HG03196 (cell line): Measurements from ENCODE around the gene PPP1R1C.
"Not testable (repeated sequence)": the region's sequence is repeated elsewhere in the genome, so short reads cannot be mapped to it uniquely, and the experiment has no call there.

ENCODE experiments used
- ATAC-seq: cut with Tn5 transposase; IDR thresholded peaks from one replicate; pipeline ENCODE4 v1.9.1; 2021; ENCODE audit not compliant: unreplicated experiment

Gene PPP1R1C

GRCh38 chr2:182014284-182014683 is 28.6 kb downstream of the PPP1R1C start:
- no peak for ATAC-seq

GRCh38 chr2:182015334-182016109 is 29.9 kb downstream of the PPP1R1C start:
- ATAC-seq: no peak

DNA sequence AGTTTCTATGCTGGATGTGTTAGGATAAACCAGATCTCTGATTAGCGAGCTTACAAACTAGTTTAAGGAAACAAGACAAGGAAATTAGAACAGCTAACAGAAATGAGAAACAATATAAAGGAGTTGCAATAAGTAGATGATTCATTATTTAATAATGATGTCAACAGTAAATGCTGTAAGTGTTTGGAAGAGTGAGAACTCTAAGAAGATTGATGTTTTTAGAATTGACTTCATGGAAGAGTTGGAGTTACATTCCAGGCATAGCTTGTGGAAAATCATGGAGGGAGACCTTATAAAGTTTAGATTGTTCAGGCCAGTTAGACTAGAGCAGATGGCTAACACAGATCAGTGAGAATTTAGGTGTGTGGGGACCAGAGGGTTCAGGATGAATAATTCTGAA is 32.6 kb downstream of the PPP1R1C start:
- no peak for ATAC-seq

DNA sequence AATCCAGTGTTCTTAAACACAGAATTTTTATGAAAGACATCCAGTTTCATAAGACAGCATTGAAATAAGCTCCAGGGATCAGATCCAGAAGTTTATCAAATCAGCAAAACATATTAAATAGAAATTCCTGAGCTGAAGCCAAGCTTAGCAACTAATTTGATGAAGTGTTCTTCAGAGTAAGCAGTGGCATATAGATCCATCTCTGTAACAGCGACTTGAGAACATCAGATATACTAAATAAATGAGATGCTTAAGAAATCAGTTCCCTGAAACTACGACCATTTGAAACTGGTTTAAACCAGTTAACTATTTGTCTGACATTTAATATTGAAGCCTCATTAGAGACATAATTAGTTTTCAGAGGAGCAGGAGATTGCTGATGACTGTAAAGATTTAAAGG is 34.1 kb downstream of the PPP1R1C start:
- no peak for ATAC-seq

GRCh38 chr2:182020286-182021070 is 34.8 kb downstream of the PPP1R1C start:
- no peak for ATAC-seq

DNA sequence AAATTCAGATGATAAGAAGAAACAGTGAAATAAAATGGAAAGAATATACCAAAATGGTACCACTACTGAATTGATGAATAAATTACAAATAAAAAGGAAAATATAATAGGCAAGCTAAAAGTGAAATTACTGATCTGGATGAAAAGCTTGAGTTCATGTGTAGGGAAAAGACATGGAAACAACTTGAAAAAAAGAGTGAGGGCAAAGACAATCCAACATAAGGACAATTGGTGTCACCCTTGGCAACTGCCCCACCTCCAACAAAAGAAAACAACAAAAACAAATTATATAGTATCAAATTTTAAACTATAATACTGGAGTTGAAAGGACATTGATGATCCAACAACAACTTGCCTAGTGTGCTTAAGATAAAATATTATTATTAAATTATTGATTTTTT is 37.6 kb downstream of the PPP1R1C start:
- no peak for ATAC-seq

DNA sequence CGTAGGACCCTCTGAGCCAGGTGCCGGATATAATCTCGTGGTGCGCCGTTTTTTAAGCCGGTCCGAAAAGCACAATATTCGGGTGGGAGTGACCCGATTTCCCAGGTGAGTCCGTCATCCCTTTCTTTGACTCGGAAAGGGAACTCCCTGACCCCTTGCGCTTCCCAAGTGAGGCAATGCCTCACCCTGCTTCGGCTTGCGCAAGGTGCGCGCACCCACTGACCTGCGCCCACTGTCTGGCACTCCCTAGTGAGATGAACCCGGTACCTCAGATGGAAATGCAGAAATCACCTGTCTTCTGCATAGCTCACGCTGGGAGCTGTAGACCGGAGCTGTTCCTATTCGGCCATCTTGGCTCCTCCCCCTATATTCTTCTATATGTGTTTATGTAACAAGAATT is 45.2 kb downstream of the PPP1R1C start:
- ATAC-seq: not testable (repeated sequence)

GRCh38 chr2:182031956-182032355 is 46.3 kb downstream of the PPP1R1C start:
- no peak for ATAC-seq

- ATAC-seq: no peak
These were observed 47.8 kb downstream of the PPP1R1C start for GRCh38 chr2:182033449-182033848.

DNA sequence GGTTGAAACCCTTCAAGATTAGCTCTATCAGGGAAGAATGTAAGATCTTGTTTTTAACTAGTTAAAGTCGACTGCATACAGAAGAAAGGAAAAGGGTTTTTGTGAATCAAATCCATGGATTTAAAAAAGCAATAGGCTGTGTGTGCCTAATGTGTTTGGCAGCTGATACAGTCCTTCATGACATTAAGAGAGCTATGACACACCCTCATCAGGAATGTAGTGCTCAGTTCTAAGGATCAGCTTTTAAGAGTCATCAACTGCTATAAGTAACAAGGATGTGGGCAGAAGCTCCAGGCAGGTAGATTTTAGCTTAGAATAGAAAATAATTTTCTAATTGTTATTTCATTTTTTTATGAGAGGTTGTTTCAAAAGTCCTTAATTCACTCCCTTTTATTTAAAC is 52.9 kb downstream of the PPP1R1C start:
- no peak for ATAC-seq

GRCh38 chr2:182043021-182043420 is 57.4 kb downstream of the PPP1R1C start:
- ATAC-seq: no peak

- ATAC-seq: no peak
These were observed 58.2 kb downstream of the PPP1R1C start for GRCh38 chr2:182043861-182044260.

DNA sequence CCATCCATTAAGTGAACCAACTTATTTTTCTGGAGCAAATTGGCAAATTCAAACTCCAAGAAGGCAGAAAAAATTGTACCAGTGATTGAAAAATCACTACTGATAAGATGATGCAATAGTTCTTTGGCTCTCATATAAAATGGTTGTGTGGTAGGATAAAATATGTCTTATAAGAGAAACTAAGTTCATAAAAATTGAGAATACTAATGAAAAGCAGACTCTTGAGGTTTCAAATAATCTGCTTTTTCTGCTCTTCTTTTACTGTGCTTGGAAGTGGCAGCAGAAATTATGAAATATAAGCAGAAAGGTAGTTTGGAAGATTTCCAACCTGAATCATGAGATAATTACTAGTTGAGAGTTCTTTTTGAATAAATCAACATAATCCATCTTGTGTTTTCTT is 61.9 kb downstream of the PPP1R1C start:
- no peak for ATAC-seq

DNA sequence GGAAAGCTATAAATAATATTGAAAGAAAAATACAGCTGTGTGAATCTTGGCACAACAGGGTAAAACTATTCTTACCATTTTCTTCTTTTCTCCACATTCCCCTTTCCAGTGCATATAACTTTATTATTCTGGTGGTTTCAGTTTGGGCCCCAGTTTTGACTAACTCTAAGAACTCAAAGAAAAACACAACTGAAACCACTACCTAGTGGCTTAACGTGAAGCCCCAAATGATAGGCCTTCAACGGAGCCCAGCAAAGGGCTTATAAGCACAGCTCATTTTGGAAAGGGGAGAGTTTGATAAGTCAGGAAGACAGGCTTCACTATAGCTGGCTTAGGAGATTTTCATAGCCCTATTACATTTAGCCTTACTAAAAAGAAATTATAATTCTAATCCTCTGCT is 62.4 kb downstream of the PPP1R1C start:
- no peak for ATAC-seq

GRCh38 chr2:182048621-182049020 is 63.0 kb downstream of the PPP1R1C start:
- no peak for ATAC-seq

GRCh38 chr2:182049372-182050148 is 63.9 kb downstream of the PPP1R1C start:
- ATAC-seq: no peak

GRCh38 chr2:182050333-182051135 is 64.9 kb downstream of the PPP1R1C start:
- ATAC-seq: no peak

DNA sequence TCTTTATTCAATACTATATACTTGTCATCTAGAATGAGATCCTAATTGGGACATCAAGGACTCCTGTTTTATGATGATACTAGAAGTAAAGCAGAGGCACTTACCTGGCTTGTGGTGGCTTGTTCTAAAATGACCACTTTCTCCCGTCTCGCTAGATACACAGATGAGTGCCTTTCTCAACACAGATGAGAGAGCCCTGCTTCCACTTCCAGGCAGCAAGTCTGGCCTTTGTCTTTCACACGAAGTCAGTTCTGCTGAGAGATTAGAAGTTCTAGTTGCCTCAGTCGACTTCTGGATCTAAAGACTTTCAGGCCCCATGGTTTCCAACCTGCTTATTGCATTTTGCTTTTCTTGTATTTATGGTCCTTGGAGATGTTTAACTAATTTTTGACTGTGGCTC is 70.3 kb downstream of the PPP1R1C start:
- no peak for ATAC-seq

DNA sequence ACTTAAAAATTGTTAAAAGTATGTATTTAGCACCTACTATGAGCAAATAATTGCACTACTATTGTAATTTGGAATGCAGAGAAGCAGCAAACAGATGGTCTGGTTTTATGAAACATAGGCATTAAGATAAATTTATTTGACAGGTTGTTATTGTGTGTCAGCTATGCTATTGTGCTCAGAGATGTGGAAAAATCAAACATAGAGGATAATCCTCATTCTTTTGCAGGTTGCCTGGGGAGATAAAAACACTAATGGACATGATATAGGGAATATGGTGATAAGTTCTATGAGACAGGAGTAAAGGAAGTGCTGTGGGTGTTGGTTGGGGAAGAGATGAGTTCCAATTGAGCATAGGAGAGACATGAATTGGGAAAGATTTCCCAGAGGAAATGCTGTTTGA is 71.3 kb downstream of the PPP1R1C start:
- no peak for ATAC-seq

GRCh38 chr2:182058056-182058455 is 72.4 kb downstream of the PPP1R1C start:
- ATAC-seq: no peak

- no peak for ATAC-seq
These were observed 76.1 kb downstream of the PPP1R1C start for GRCh38 chr2:182061739-182062138.
